ENCODE results near the gene SUGP2.
A peak's percentile ranks its signal among the peaks of the same experiment; 100 is the strongest.

Gene SUGP2

GRCh38 chr19:18969931-18970659 is 63.2 kb downstream of the SUGP2 start:
- Histone ChIP-seq H3K9me3 (ENCODE audit: insufficient read depth, low read depth, low read length) (no peaks in the 10 kb centered on the region), H3K4me1 (ENCODE audit: control insufficient read depth in 1 of 2, insufficient read depth in 2 of 2, low read length in 2 of 2) (no peaks in the 10 kb centered on the region), H4K91ac (ENCODE audit: low read depth, low read length) (no peak overlapping the region), H3K27ac (ENCODE audit: low read depth, low read length) (no peak overlapping the region), H3K18ac (ENCODE audit: low read length) (no peak overlapping the region), H3K4me3 (ENCODE audit: low read depth, low read length) (no peak overlapping the region), H3K79me1 (ENCODE audit: low read length) (no peaks in the 10 kb centered on the region), H2BK5ac (ENCODE audit: low read depth, low read length, poor library complexity) (no peak overlapping the region), H4K12ac (ENCODE audit: low read depth, low read length) (no peak overlapping the region), H3K4ac (ENCODE audit: low read depth, low read length) (no peak overlapping the region), H3K79me2 (ENCODE audit: control insufficient read depth, insufficient read depth, low read length, poor library complexity) (no peaks in the 10 kb centered on the region), H2AK5ac (ENCODE audit: low read length) (no peak overlapping the region), H4K8ac (ENCODE audit: low read depth, low read length) (no peak overlapping the region), H3K9ac (ENCODE audit: low read length) (no peak overlapping the region), H2BK12ac (ENCODE audit: low read length) (no peak overlapping the region), H3K27me3 (ENCODE audit: insufficient read depth, low read length) (no peaks in the 10 kb centered on the region), H3K4me2 (ENCODE audit: low read length) (no peak overlapping the region), H3K14ac (ENCODE audit: low read length) (no peak overlapping the region), H3K23ac (ENCODE audit: low read length) (no peak overlapping the region), H2BK120ac (ENCODE audit: insufficient read depth, low read length, poor library complexity) (no peak overlapping the region), H3K36me3 (ENCODE audit: control insufficient read depth in 1 of 2, insufficient read depth in 2 of 2, low read length in 2 of 2) (no peaks in the 10 kb centered on the region), H2AFZ (ENCODE audit: insufficient read depth, low read length, poor library complexity) (no peak overlapping the region)
- WGBS (ENCODE audit: extremely low coverage, insufficient coverage, insufficient read length): no CpG with 5 or more reads among the region's 13 CpGs
- DNase-seq: peak in 1 of 2 donors; percentile 30

GRCh38 chr19:18967358-18968146 is 65.8 kb downstream of the SUGP2 start:
- H4K91ac ChIP-seq (ENCODE audit: low read depth, low read length): no peak overlapping the region
- H3K79me1 ChIP-seq (ENCODE audit: low read length): no peaks in the 10 kb centered on the region
- no peak overlapping the region for H4K8ac ChIP-seq (ENCODE audit: low read depth, low read length)
- H3K4me3 ChIP-seq (ENCODE audit: low read depth, low read length): no peak overlapping the region
- no peak overlapping the region for H2AFZ ChIP-seq (ENCODE audit: insufficient read depth, low read length, poor library complexity)
- H3K27me3 ChIP-seq (ENCODE audit: insufficient read depth, low read length): no peaks in the 10 kb centered on the region
- no peak overlapping the region for H3K23ac ChIP-seq (ENCODE audit: low read length)
- H3K36me3 ChIP-seq (ENCODE audit: control insufficient read depth in 1 of 2, insufficient read depth in 2 of 2, low read length in 2 of 2): no peaks in the 10 kb centered on the region
- H2BK5ac ChIP-seq (ENCODE audit: low read depth, low read length, poor library complexity): no peak overlapping the region
- no peak overlapping the region for H2AK5ac ChIP-seq (ENCODE audit: low read length)
- H3K14ac ChIP-seq (ENCODE audit: low read length): no peak overlapping the region
- no peak overlapping the region for H3K27ac ChIP-seq (ENCODE audit: low read depth, low read length)
- H3K4ac ChIP-seq (ENCODE audit: low read depth, low read length): no peak overlapping the region
- no peak overlapping the region for H2BK120ac ChIP-seq (ENCODE audit: insufficient read depth, low read length, poor library complexity)
- no CpG with 5 or more reads among the region's 11 CpGs for WGBS (ENCODE audit: extremely low coverage, insufficient coverage, insufficient read length)
- H3K9me3 ChIP-seq (ENCODE audit: insufficient read depth, low read depth, low read length): no peaks in the 10 kb centered on the region
- H3K4me2 ChIP-seq (ENCODE audit: low read length): no peak overlapping the region
- no peaks in the 10 kb centered on the region for H3K79me2 ChIP-seq (ENCODE audit: control insufficient read depth, insufficient read depth, low read length, poor library complexity)
- no peaks in the 10 kb centered on the region for H3K4me1 ChIP-seq (ENCODE audit: control insufficient read depth in 1 of 2, insufficient read depth in 2 of 2, low read length in 2 of 2)
- no peak overlapping the region for H4K12ac ChIP-seq (ENCODE audit: low read depth, low read length)
- H2BK12ac ChIP-seq (ENCODE audit: low read length): no peak overlapping the region
- no peak overlapping the region for H3K18ac ChIP-seq (ENCODE audit: low read length)
- no peak overlapping the region for H3K9ac ChIP-seq (ENCODE audit: low read length)
- peak; percentile 87 to 91 for DNase-seq

DNA sequence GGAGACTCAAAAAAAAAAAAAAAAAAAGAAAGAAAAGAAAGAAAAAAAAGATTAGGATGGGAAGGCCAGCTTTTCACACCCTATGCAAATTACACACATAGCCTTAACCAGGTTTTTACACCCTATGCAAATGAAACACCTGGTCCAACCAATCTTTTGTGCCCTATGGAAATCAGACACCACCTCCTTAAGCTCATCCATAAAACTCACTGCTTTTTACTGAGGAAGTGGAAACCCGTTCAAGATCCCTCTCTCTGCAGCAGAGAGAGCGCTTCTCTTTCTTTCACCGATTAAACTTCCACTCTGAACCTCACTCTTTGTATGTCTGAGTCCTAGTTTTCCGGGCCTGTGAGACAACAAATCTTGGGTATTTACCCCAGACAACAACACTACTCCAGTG is 67.0 kb downstream of the SUGP2 start:
- Histone ChIP-seq H3K27me3 (ENCODE audit: insufficient read depth, low read length) (no peaks in the 10 kb centered on the region), H3K9me3 (ENCODE audit: insufficient read depth, low read depth, low read length) (no peaks in the 10 kb centered on the region), H2BK120ac (ENCODE audit: insufficient read depth, low read length, poor library complexity) (no peak overlapping the region), H3K79me1 (ENCODE audit: low read length) (no peaks in the 10 kb centered on the region), H3K4me2 (ENCODE audit: low read length) (no peak overlapping the region), H4K12ac (ENCODE audit: low read depth, low read length) (no peak overlapping the region), H3K23ac (ENCODE audit: low read length) (no peak overlapping the region), H3K4ac (ENCODE audit: low read depth, low read length) (no peak overlapping the region), H3K36me3 (ENCODE audit: control insufficient read depth in 1 of 2, insufficient read depth in 2 of 2, low read length in 2 of 2) (no peaks in the 10 kb centered on the region), H3K18ac (ENCODE audit: low read length) (no peak overlapping the region), H4K8ac (ENCODE audit: low read depth, low read length) (no peak overlapping the region), H2BK12ac (ENCODE audit: low read length) (no peak overlapping the region), H3K4me1 (ENCODE audit: control insufficient read depth in 1 of 2, insufficient read depth in 2 of 2, low read length in 2 of 2) (no peaks in the 10 kb centered on the region), H2AFZ (ENCODE audit: insufficient read depth, low read length, poor library complexity) (no peak overlapping the region), H3K79me2 (ENCODE audit: control insufficient read depth, insufficient read depth, low read length, poor library complexity) (no peaks in the 10 kb centered on the region), H3K9ac (ENCODE audit: low read length) (no peak overlapping the region), H2AK5ac (ENCODE audit: low read length) (no peak overlapping the region), H3K27ac (ENCODE audit: low read depth, low read length) (no peak overlapping the region), H3K14ac (ENCODE audit: low read length) (no peak overlapping the region), H3K4me3 (ENCODE audit: low read depth, low read length) (no peak overlapping the region), H2BK5ac (ENCODE audit: low read depth, low read length, poor library complexity) (no peak overlapping the region), H4K91ac (ENCODE audit: low read depth, low read length) (no peak overlapping the region)
- WGBS (ENCODE audit: extremely low coverage, insufficient coverage, insufficient read length): no CpG with 5 or more reads among the region's 4 CpGs
- DNase-seq: no peak

- Histone ChIP-seq H4K12ac (ENCODE audit: low read depth, low read length) (no peak overlapping the region), H3K9ac (ENCODE audit: low read length) (no peak overlapping the region), H2BK120ac (ENCODE audit: insufficient read depth, low read length, poor library complexity) (no peak overlapping the region), H3K14ac (ENCODE audit: low read length) (no peak overlapping the region), H3K4me2 (ENCODE audit: low read length) (no peak overlapping the region), H2AK5ac (ENCODE audit: low read length) (no peak overlapping the region), H4K91ac (ENCODE audit: low read depth, low read length) (no peak overlapping the region), H3K36me3 (ENCODE audit: control insufficient read depth in 1 of 2, insufficient read depth in 2 of 2, low read length in 2 of 2) (no peaks in the 10 kb centered on the region), H3K18ac (ENCODE audit: low read length) (no peak overlapping the region), H3K79me1 (ENCODE audit: low read length) (no peaks in the 10 kb centered on the region), H3K4ac (ENCODE audit: low read depth, low read length) (no peak overlapping the region), H3K79me2 (ENCODE audit: control insufficient read depth, insufficient read depth, low read length, poor library complexity) (no peaks in the 10 kb centered on the region), H2BK12ac (ENCODE audit: low read length) (no peak overlapping the region), H3K4me1 (ENCODE audit: control insufficient read depth in 1 of 2, insufficient read depth in 2 of 2, low read length in 2 of 2) (no peaks in the 10 kb centered on the region), H3K27me3 (ENCODE audit: insufficient read depth, low read length) (no peaks in the 10 kb centered on the region), H3K27ac (ENCODE audit: low read depth, low read length) (no peak overlapping the region), H3K23ac (ENCODE audit: low read length) (no peak overlapping the region), H2AFZ (ENCODE audit: insufficient read depth, low read length, poor library complexity) (no peak overlapping the region), H3K9me3 (ENCODE audit: insufficient read depth, low read depth, low read length) (no peaks in the 10 kb centered on the region), H3K4me3 (ENCODE audit: low read depth, low read length) (no peak overlapping the region), H2BK5ac (ENCODE audit: low read depth, low read length, poor library complexity) (no peak overlapping the region), H4K8ac (ENCODE audit: low read depth, low read length) (no peak overlapping the region)
- DNase-seq: no peak
- no CpG with 5 or more reads among the region's 9 CpGs for WGBS (ENCODE audit: extremely low coverage, insufficient coverage, insufficient read length)
Measured at GRCh38 chr19:18964121-18964520, 69.2 kb downstream of the SUGP2 start.

Measured in trophoblast cell (in vitro differentiated cells and primary cell).